ENCODE results near the gene BBS2.
A peak's percentile ranks its signal among the peaks of the same experiment; 100 is the strongest.

The BBS2 gene, protein sequence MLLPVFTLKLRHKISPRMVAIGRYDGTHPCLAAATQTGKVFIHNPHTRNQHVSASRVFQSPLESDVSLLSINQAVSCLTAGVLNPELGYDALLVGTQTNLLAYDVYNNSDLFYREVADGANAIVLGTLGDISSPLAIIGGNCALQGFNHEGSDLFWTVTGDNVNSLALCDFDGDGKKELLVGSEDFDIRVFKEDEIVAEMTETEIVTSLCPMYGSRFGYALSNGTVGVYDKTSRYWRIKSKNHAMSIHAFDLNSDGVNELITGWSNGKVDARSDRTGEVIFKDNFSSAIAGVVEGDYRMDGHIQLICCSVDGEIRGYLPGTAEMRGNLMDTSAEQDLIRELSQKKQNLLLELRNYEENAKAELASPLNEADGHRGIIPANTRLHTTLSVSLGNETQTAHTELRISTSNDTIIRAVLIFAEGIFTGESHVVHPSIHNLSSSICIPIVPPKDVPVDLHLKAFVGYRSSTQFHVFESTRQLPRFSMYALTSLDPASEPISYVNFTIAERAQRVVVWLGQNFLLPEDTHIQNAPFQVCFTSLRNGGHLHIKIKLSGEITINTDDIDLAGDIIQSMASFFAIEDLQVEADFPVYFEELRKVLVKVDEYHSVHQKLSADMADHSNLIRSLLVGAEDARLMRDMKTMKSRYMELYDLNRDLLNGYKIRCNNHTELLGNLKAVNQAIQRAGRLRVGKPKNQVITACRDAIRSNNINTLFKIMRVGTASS

DNA sequence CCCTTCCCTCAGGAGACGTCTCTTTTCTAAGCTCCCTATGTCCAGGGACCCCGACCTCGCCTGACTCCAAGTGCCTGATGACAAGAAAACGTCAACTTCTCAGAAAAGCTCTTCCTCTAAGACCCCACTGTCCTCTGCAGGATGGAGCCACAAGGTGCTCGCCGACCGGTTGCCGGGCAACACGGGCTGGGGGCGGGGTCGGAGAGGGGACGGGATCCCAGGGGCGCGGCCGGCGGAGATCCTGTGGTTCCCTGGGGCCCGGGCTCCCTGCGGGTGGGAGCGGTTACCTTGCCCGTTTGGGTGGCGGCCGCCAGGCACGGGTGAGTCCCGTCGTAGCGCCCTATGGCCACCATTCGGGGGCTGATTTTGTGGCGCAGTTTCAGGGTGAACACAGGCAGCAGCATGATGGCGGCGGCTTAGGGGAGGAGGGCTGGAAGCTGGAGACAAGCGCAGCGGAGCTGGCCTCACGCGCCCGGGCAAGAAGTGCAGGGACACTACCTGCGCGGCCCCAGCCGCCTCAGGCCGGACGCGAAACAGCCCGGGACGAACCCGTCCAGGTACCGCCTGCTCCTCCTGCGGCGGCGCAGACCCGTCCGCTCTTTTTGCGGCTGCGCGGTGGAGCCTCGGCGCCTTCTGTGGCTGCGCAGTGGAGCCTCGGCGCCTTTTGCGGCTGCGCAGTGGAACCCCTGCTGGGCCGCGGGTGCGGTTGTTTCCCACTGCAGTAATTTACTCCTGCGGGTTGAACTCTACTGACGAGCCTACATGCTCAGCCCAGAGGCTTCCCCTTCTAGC, at the start of gene BBS2:
Gene BBS2, minus strand, starts transcription at position 566 of the 792 bp plus-strand sequence. Its CDS starts 162 bp downstream, at position 404.
- DNase-seq (ENCODE audit: low read depth), result peak; percentile 73

DNA sequence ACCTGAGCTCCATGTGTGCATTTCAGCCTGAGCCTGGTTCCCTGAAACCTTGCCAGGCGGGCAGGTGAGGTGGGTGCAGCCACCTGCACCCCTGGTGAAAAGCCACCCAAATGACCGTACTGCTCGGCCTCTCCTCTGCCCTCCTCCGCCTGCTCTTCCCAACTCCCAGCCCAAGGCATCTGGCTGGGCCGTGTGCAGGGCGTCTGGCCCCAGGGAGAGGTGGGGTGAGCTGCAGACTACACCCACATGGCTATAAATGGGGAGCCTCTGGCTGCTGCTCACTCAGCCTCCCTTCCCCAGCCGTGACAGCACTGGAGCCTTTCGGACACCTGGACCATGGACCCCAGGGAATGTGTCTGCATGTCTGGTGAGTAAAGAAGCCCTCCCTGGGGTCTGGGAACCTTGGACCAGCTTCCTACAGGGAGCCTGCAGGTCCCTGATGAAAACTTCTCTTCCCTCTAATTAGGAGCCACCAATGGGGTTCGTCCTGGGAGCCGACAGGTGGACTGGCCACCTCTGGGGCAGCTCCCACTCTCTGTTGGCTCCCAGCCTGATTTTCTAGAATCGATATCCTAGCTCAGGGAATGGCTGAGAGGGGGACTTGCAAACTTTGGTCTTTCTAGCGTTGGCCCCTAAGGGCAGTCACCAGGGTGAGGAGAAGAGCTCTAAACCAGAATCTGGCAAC, 45.1 kb upstream of the BBS2 start, which contains the start of gene MT4:
Gene MT4, plus strand, starts transcription at position 281 of the 685 bp plus-strand sequence. Its CDS starts 56 bp downstream, at position 337.
- DNase-seq (ENCODE audit: low read depth), result no peak

DNA sequence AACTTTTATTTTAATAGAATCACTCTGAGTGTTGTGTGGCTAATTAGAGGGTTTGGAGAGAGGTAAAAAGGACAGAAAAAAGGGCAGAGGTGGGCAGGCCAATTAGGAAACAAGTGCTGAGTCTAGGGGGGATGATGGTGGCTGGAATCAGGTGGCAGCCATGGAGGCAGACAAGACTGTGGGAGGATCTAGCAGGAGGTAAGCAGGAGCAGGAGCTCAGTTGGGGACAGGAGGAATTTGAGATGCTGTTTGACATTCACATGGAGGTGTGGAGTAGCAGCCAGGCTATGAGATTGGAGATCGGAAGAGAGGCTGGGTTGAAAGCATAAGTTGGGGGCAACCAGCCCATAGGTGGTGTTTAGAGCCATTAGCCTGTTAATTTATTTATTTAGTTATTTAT, 41.3 kb upstream of the BBS2 start:
- no peak for DNase-seq (ENCODE audit: low read depth)

DNA sequence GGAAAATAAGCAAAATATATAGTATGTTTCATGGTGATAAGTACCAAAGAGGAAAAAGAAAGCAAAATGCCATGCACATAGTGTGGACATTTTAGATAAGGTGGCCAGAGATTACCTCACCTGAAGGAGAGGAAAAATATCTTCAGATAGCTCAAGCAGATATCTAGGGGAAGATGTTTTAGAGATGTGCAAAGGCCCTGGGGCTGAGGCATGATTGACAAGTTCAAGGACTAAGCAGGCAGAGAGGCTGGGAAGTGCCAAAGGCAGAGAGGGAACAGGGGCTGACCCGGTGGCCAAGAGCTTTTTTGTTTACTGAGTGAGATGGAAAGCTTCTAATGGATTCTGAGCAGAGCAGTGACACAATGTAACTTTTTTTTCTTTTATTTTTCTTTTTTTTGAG, 40.6 kb upstream of the BBS2 start:
- DNase-seq (ENCODE audit: low read depth), result no peak

DNA sequence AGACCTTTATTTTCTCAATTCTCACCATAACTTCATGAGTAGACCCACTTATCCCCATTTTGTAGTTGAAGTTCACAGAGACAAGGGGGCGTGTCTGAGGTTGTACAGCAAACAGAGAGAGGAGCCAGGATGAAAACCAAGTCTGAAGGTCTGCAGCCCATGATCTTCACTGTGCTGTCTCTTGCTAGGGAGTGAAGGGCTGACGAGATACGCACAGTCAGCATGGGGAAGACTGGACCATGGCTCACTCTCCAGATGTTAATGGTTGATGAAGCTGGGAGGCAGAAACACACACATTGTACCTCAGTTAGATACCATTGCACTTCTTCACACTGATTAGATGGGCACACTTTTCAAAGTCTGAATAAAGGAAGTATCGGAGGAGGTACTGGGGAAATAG, 39.3 kb upstream of the BBS2 start:
- DNase-seq (ENCODE audit: low read depth), result no peak

DNA sequence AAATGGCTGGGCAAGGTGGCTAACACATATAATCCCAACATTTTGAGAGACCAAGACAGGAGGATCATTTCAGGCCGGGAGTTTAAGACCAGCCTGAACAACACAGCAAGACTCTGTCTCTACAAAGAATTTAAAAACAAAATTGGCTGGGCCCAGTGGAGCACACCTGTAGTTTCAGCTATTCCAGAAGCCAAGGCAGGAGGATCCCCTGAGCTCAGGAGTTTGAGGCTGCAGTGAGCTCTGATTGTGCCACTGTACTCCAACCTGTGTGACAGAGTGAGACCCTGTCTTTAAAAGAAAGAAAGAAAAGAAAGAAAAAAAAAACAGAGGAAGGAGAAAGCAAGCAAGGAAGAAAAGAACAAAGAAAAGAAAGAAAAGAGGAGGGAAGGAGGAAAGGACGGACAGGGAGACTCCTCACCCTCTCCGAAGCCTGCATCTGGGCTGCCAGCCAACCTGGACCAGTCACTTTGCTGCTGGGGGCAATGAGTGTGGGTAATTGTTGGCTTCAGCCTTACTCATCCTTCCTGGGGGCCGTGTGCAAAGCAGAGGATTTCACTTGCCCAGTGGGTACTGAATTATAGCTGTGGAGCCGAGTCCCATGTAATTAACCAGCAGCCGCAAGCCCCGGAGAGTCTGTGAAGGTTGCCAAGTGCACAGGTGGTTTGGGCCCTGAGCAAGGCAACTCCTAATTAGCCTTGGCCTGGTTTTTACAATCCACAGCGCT, 38.4 kb upstream of the BBS2 start:
- DNase-seq (ENCODE audit: low read depth), result peak; percentile 77

DNA sequence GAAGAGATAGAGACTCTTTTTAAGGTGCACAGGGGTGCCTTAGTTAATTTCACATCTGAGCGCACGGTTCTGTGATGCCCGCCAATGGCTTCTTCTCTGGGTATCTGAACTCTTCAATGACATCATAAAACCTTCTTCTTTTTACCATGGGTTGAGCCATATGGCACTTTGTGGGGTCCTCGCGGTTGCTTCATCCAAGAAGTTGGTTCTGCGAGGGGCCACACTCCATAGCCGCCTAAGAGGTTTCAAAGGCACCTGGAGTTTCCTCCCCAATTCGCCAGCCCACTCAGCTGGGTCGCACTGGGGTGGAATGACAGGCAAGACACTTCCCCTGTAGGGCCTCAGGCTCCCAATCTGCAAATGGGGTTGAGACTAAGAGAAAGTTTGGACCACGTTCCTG, 34.6 kb upstream of the BBS2 start:
- no peak for DNase-seq (ENCODE audit: low read depth)

DNA sequence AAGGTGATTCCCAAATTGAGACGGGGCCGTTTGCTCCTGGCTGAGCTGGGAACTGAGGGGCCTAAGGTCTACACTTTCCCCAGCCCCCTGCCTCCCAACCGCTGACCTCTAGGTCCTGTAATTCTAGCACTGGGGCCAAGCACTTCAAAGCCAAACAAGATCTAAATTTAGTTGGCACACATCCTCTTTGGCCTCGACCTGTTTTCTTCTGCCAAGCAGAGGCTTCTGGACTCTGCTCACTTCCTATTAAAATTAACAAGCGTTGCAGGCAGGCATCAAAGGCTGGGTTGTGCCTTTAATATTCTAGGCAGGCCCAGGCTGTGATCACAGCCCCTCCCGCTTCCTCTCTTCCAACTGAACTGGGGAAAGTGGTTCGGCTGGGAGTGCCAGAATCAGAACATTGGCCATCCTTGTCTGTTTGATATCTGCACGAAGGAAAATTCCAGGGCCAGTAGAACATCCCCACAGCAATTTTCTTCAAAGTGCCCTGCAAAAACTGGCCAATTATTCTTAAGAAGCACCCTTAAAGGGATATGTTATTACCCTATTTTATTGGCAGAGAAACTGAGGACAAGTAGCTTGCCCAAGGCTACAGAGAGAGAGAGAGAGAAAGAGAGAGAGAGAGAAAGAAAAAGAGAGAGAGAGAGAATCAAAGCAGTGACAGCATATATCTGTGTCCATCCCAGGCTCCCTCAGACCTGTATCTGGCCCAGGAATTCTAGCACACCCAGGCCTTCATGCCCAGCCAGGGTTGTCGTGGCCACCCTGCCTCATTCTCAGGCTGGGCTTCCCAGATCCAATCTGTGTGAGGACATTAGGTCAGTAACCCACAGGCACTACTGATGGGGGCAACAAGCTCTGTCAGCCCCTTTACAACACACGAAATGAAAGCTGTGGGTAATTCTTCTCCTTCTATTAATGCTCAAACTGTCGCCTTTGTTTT, 32.2 kb upstream of the BBS2 start:
- DNase-seq (ENCODE audit: low read depth), result no peak

DNA sequence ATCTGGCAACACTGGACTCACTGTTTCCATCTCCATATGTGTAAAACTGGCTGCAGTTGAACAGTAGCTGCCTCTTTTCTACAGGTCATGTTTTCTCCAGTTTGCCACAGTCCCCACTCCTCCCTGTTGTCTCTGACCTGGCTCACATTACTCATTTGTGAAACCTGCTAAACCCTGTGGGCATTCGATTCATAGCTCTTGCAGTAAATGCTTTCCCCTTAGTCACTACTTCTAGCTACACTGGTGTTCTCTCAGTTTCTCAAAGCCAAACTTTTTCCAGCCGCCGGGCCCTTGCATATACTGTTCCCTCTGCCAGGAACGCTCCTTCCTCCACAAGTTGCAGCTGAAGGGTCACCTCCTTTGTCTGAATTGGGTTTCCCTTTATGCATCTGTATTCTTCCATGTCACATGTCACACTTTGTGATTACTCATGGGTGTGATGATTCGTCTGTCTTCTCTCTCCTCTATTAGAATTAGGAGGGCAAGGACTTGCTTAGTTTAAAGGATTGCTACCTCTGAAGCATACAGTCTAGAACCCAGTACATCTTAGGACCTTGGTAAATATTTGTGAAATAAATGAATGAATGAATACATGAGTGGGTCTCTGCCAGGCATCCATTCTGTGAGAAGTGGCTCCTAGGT, 30.0 kb upstream of the BBS2 start:
- no peak for DNase-seq (ENCODE audit: low read depth)

DNA sequence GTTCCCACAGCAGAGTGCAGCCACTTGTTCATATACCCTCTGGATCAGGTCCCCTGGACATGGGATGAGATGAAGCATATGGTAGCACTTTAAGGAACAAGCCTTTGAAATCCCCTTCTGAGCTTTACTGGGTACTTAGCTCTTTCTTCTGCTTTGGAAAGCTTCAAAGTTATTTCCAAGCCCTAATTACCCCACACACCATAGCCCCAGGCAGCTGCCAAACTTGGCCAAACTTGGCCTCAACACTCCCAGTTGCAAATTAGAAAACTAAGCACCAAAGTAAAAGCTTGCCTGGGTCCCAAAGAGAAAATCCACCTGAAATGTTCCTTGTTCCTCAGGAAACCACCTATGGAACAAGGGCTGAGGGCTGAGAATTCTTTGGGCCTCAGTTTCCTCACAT, 29.3 kb upstream of the BBS2 start:
- no peak for DNase-seq (ENCODE audit: low read depth)

DNA sequence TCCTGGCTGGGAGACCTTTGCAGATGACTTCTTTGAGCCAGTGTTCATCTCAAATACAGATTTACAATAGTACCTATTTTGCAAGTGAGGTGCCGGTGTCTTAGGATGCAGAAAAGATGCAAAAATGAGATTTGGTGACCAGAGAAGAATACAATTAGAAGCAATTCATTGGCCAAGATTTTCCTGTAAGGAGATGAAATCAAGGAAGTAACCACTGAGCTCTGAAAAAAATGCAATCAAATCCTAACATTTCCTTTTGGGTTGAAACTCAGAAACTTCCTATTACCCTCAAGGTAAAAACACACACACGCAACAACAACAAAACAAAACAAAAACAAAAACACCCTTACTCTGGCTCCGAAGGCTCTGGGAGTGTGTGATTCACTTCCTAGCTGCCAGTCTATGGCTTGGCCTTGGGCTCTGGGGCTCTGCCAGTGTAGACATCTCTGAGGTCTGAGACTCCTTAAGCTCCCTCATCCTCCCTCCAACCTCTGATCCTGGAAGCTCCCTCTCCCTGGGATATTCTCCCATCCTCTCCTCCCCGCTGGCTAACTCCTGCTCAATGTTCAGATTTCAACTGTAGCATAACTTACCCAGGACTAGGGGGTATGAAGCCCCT, 28.2 kb upstream of the BBS2 start:
- DNase-seq (ENCODE audit: low read depth), result no peak

DNA sequence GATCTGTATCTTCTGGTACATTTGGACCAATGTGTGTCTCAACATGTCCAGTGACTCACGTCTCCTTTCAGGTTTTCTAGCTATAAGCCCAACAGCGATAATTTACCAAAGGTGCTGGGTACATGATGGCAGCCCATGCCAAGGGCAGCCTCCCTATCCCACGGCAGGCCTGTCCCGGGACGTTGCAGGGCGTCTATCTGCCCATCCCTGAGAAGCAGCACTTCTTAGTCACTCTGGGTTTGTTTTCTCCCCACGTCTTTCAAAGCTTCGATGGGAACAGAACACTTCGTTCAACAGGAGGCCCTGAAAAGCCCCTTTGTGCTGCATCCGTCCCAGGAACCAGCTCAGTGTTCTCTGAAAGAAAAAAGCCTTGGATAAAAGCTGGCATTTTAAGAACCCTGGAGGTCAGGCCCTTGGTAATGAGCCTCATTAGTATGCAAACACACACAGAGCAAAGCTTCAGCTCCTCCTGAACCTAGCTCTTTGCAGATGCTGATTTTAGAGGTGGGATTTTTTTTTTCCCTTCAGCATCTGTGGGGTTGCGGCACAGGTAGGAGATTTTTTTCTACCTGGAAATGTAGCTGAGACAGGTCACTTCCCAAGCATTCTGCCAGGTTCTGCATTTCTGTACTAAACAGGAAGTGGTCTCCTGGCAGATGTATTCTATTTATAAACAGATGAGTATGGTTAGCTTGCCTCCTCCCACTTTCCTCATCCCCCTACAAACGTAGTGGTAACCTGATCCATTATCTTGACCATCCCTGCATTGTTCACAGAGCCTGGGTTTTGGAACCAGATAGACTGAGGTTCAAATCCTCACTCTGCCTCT, 27.5 kb upstream of the BBS2 start:
- DNase-seq (ENCODE audit: low read depth), result no peak

DNA sequence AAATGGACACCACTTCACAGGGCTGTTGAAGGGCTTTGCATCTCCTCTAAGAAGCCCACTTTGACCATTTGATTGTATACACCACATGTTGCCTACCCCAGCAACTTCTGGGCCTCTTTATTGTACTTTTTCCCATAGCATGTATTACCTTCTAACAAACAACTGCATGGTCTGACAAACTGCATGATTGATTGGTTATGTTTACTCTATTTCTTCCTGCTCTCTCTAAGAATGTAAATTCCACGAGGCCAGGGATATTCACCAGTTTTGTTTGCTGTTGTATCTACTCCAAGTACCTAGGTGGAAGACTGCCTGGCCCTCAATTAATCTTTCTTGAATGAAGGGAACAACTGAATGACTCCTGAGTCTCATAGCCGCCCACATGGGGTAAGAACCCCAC, 22.2 kb upstream of the BBS2 start:
- no peak for DNase-seq (ENCODE audit: low read depth)

DNA sequence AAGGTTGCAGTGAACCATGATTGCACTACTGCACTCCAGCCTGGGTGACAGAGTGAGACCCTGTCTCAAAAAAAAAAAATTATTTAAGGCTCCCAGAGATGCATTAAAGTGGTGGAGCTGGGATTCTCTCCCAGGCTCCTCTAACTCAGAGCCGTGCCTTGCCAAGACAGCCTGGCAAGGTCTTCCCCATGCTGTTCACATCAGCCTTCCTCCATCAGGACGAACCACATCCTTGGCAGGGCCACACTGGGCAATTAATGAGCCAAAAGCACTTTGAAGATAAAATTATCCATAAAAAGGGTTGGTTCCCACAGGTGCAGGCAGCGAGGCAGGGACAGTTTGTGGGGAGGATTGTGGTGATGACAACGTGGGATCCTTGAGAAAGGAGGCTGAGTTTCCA, 19.8 kb upstream of the BBS2 start:
- no peak for DNase-seq (ENCODE audit: low read depth)

DNA sequence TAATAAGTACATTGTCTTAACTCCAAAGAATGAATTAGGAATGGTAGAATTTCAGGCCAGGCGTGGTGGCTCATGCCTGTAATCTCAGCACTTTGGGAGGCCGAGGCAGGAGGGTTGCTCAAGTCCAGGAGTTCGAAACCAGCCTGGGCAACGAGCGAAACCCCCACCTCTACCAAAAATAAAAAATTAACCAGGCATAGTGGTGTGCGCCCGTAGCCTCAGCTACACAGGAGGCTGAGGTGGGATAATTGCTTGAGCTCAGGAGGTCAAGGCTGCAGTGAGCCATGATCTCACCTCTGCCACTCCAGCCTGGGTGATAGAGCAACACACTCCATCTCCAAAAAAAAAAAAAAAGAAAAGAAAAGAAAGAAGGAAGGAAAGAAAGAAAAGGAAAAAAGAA, 18.5 kb upstream of the BBS2 start:
- DNase-seq (ENCODE audit: low read depth), result no peak

DNA sequence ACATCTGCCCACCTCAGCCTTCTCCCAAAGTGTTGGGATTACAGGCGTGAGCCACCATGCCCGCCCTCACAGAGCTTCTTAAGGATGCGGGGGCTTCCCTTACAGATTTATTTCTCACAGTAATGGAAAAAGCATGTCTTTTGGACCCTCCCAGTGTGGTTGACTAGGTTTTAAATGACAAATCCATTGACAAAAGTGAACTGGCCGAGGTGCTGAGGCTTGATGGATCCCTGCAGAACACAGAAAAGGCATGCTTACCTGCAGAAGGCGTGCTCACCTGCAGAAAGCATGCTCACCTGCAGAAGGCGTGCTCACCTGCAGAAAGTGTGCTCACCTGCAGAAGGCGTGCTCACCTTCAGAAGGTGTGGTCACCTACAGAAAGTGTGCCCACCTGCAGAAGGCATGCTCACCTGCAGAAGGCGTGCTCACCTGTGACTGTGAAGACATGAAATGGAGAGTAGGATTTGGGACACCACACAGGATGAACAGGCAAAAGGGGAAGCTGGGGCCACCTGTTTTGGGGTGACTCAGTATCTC, 15.1 kb upstream of the BBS2 start:
- no peak for DNase-seq (ENCODE audit: low read depth)

DNA sequence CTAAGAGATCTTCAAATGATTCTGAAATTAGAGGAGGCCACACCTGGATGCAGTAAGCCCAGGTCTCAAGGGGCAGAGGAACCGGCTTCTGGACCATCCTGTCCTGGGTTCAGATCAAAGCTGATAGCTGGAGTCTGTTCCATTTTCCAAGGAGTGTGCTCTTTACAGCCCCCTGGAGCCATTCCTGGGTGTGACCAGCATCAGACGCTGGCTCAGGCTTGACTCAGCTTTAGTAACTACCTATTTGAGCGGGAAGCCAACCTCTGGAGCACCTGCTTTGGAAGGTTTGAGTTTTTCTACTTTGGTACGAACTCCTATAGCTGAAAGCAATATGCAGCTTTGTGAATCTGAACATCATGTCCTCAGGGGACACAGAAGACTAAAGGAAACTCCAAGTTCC, 12.9 kb upstream of the BBS2 start:
- DNase-seq (ENCODE audit: low read depth), result no peak

DNA sequence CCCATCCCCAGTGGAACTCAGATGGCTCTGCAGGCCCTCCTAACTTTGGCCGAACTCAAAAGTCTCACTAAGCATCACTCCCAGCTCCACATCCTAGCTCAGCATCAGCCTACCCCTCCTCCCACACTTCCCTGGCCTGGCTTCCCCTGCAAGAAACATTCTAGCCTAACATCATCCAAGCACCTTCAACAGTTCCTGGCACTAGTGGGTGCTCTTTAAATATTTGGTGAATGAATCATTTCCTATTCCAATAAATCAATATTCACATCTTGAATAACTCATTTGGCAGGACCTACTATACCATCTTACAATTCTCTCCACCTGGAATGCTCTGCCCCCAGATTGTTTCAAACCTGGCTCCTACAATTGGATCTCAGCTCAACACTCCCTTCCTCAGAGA, 11.0 kb upstream of the BBS2 start:
- no peak for DNase-seq (ENCODE audit: low read depth)

All from stromal cell of bone marrow (primary cell).